Loucy (cell line): ENCODE measurements around the gene PLXNA4.

Experiments used
- EZH2phosphoT487 ChIP-seq: fragments of 200-600 bp; IDR thresholded peaks from 2 replicates; pipeline ENCODE4 v1.6.1; 2018; ENCODE audit warnings: antibody characterized with exemption, mild to moderate bottlenecking, moderate library complexity, borderline replicate concordance
- TF ChIP-seq, protein P1 (sequence below): fragments of 200-600 bp; sonication (generic); conservative IDR thresholded peaks from 2 replicates; pipeline ENCODE4 v1.5.1; 2014; ENCODE audit warnings: mild to moderate bottlenecking, antibody characterized with exemption, low read length

DNA sequence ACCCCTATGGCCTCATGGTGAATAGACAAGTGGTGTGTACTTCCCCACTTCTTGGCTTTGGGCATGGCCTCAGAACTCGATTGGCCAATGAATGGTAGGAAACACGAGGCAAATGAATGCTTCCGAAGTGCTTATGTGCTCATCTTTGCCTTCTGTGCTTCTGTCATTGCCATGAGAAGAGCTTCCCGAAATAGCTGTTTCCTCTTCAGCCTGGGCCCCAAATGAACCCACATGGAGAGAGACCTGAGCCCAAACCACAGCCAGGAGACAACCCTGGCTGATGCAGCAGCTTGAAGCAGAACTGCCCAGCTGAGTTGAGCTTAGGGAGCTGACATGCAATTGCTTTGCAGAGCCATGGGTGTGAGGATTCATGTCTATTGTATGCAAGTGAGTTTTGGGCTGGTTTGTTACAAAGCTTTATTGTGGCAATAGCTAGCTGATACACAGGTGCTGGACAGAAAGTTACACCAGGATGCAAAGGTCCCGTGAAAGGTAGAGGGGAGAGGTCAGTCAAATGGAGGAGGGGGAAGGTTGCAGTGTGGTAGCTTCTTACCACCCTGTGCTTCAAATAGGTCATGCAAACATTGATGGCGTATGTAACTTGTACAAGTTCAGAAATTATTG, 328.2 kb downstream of the PLXNA4 start:
- TF ChIP-seq, protein P1, sequence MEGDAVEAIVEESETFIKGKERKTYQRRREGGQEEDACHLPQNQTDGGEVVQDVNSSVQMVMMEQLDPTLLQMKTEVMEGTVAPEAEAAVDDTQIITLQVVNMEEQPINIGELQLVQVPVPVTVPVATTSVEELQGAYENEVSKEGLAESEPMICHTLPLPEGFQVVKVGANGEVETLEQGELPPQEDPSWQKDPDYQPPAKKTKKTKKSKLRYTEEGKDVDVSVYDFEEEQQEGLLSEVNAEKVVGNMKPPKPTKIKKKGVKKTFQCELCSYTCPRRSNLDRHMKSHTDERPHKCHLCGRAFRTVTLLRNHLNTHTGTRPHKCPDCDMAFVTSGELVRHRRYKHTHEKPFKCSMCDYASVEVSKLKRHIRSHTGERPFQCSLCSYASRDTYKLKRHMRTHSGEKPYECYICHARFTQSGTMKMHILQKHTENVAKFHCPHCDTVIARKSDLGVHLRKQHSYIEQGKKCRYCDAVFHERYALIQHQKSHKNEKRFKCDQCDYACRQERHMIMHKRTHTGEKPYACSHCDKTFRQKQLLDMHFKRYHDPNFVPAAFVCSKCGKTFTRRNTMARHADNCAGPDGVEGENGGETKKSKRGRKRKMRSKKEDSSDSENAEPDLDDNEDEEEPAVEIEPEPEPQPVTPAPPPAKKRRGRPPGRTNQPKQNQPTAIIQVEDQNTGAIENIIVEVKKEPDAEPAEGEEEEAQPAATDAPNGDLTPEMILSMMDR = no peak
- no peak for TF ChIP-seq EZH2phosphoT487
